ENCODE data around the gene IDI2.

The IDI2 gene

GRCh38 chr10:985361-985760, 40.3 kb downstream of the IDI2 start:
- Histone ChIP-seq H3K9ac (ENCODE audit: low read depth, low read length) (no peak overlapping the region), H3K36me3 (ENCODE audit: insufficient read depth, low read length) (peaks cover 12% of the 10 kb centered on the region), H3K9me3 (ENCODE audit: insufficient read depth, low read length, severe bottlenecking) (peaks cover 13% of the 10 kb centered on the region), H4K20me1 (ENCODE audit: insufficient read depth, low read length) (peaks cover 15% of the 10 kb centered on the region), H3K79me2 (ENCODE audit: insufficient read depth, low read length) (peaks cover 40% of the 10 kb centered on the region), H3K27me3 (ENCODE audit: insufficient read depth, low read length, poor library complexity) (no peaks in the 10 kb centered on the region), H3K4me3 (ENCODE audit: low read depth in 1 of 2, low read length in 2 of 2) (no peak overlapping the region), H3K4me1 (ENCODE audit: insufficient read depth, low read length) (peaks cover 25% of the 10 kb centered on the region), H3K27ac (ENCODE audit: low read length) (no peak overlapping the region), H2AFZ (ENCODE audit: low read depth, low read length) (no peak overlapping the region), H3K4me2 (ENCODE audit: insufficient read depth, low read length) (no peak overlapping the region)
- DNase-seq (no peak), ATAC-seq (ENCODE audit: insufficient read depth, low read depth) (no peak)
- TF ChIP-seq CTCF (IDR thresholded peaks at IDR 0.05; ENCODE audit: borderline replicate concordance, extremely low read depth, low read length, poor library complexity, severe bottlenecking) (no peak), EZH2 (IDR thresholded peaks at IDR 0.05; ENCODE audit: borderline replicate concordance, low read depth, low read length, severe bottlenecking) (no peak)

- Histone ChIP-seq H3K4me3 (ENCODE audit: low read depth in 1 of 2, low read length in 2 of 2) (no peak overlapping the region), H4K20me1 (ENCODE audit: insufficient read depth, low read length) (peaks cover 6% of the 10 kb centered on the region; the same call in 1 of the 2 replicates), H3K9ac (ENCODE audit: low read depth, low read length) (no peak overlapping the region), H3K79me2 (ENCODE audit: insufficient read depth, low read length) (peaks cover 28% of the 10 kb centered on the region), H3K4me1 (ENCODE audit: insufficient read depth, low read length) (peaks cover 12% of the 10 kb centered on the region), H3K4me2 (ENCODE audit: insufficient read depth, low read length) (no peak overlapping the region), H3K27me3 (ENCODE audit: insufficient read depth, low read length, poor library complexity) (no peaks in the 10 kb centered on the region), H3K36me3 (ENCODE audit: insufficient read depth, low read length) (peaks cover 4% of the 10 kb centered on the region), H3K9me3 (ENCODE audit: insufficient read depth, low read length, severe bottlenecking) (peaks cover 21% of the 10 kb centered on the region), H3K27ac (ENCODE audit: low read length) (no peak overlapping the region), H2AFZ (ENCODE audit: low read depth, low read length) (no peak overlapping the region)
- no peak for TF ChIP-seq CTCF (IDR thresholded peaks at IDR 0.05; ENCODE audit: borderline replicate concordance, extremely low read depth, low read length, poor library complexity, severe bottlenecking)
- no peak for TF ChIP-seq EZH2 (IDR thresholded peaks at IDR 0.05; ENCODE audit: borderline replicate concordance, low read depth, low read length, severe bottlenecking)
- DNase-seq (no peak), ATAC-seq (ENCODE audit: insufficient read depth, low read depth) (no peak)
Observed at GRCh38 chr10:983971-984655, 41.5 kb downstream of the IDI2 start.

GRCh38 chr10:983401-983800, 42.3 kb downstream of the IDI2 start:
- ATAC-seq (ENCODE audit: insufficient read depth, low read depth) (no peak), DNase-seq (no peak)
- no peak for TF ChIP-seq EZH2 (IDR thresholded peaks at IDR 0.05; ENCODE audit: borderline replicate concordance, low read depth, low read length, severe bottlenecking)
- TF ChIP-seq CTCF (IDR thresholded peaks at IDR 0.05; ENCODE audit: borderline replicate concordance, extremely low read depth, low read length, poor library complexity, severe bottlenecking) = no peak
- peaks cover 27% of the 10 kb centered on the region for H3K9me3 ChIP-seq (ENCODE audit: insufficient read depth, low read length, severe bottlenecking)
- no peak overlapping the region for H3K4me3 ChIP-seq (ENCODE audit: low read depth in 1 of 2, low read length in 2 of 2)
- H2AFZ ChIP-seq (ENCODE audit: low read depth, low read length) = no peak overlapping the region
- H3K27me3 ChIP-seq (ENCODE audit: insufficient read depth, low read length, poor library complexity) = no peaks in the 10 kb centered on the region
- peaks cover 21% of the 10 kb centered on the region for H3K79me2 ChIP-seq (ENCODE audit: insufficient read depth, low read length)
- no peak overlapping the region for H3K4me2 ChIP-seq (ENCODE audit: insufficient read depth, low read length)
- H3K9ac ChIP-seq (ENCODE audit: low read depth, low read length) = no peak overlapping the region
- H3K4me1 ChIP-seq (ENCODE audit: insufficient read depth, low read length) = peaks cover 9% of the 10 kb centered on the region
- no peaks in the 10 kb centered on the region; the same call in none of the 2 replicates for H3K36me3 ChIP-seq (ENCODE audit: insufficient read depth, low read length)
- H3K27ac ChIP-seq (ENCODE audit: low read length) = no peak overlapping the region
- 0 out of 2 replicates have a peak, but pooled peaks cover 1% of the 10 kb centered on the region for H4K20me1 ChIP-seq (ENCODE audit: insufficient read depth, low read length)

All from DND-41 (cell line).